Measurements from ENCODE around the gene HDLBP.

The HDLBP gene

DNA sequence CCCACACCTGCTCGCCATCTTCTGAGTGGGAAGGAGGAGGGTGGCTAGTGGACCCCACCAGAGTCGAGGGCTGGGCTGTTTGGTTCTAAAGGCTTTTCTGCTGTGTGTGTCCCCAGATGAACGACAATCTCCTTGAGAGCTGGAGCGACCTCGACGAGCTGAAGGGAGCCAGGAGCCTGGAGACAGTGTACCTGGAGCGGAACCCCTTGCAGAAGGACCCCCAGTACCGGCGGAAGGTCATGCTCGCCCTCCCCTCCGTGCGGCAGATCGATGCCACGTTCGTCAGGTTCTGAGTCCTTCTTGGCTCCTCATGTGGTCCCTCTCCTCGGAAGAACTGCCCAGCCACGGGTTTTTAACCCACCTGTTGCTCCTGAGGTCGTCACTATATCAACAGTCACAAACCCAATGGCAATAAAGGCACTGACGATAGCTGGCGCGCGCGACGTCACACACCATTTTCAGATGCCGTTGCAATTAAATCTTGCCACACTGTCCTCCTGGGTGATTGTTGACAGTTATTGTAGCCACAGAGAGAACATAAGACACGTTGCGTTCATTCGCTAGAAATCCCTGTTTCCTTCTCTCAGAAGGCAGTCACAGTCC, 132.8 kb downstream of the HDLBP start:
- Histone ChIP-seq H3K4me2 (ENCODE audit: low read length) (no peak overlapping the region), H3K4me3 (ENCODE audit: low read length) (no peak overlapping the region), H3K27me3 (ENCODE audit: control insufficient read depth, insufficient read depth, low read length) (no peaks in the 10 kb centered on the region), H3K9ac (ENCODE audit: low read depth, low read length) (no peak overlapping the region), H3K4me1 (ENCODE audit: control insufficient read depth, insufficient read depth, low read length) (no peaks in the 10 kb centered on the region), H3K9me3 (replicated peaks; ENCODE audit: low read length) (no peaks in the 10 kb centered on the region), H3K36me3 (ENCODE audit: insufficient read depth, low read length) (peaks cover 20% of the 10 kb centered on the region)

DNA sequence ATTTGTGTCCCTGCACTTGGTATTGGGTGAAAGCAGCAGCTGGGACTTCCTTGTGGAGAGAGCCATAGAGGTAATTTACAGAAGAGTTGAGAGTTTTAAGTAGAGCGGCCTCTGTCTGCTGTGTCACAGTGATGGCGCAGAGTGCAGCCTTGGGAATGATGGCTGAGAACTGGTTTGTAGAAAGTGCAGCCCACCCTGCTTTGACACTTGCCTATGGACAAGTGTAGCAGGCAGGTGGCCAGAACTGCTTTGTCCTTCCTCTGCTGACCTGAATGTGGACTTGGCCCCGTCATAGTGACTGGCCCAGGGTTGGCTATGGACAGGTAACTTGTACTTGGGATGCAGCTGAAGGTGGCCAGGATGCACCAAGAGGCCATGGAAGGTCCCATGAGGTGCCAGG, 133.3 kb downstream of the HDLBP start:
- Histone ChIP-seq H3K9me3 (replicated peaks; ENCODE audit: low read length) (no peaks in the 10 kb centered on the region), H3K27me3 (ENCODE audit: control insufficient read depth, insufficient read depth, low read length) (no peaks in the 10 kb centered on the region), H3K4me2 (ENCODE audit: low read length) (no peak overlapping the region), H3K4me3 (ENCODE audit: low read length) (no peak overlapping the region), H3K9ac (ENCODE audit: low read depth, low read length) (no peak overlapping the region), H3K36me3 (ENCODE audit: insufficient read depth, low read length) (peaks cover 20% of the 10 kb centered on the region), H3K4me1 (ENCODE audit: control insufficient read depth, insufficient read depth, low read length) (no peaks in the 10 kb centered on the region)

DNA sequence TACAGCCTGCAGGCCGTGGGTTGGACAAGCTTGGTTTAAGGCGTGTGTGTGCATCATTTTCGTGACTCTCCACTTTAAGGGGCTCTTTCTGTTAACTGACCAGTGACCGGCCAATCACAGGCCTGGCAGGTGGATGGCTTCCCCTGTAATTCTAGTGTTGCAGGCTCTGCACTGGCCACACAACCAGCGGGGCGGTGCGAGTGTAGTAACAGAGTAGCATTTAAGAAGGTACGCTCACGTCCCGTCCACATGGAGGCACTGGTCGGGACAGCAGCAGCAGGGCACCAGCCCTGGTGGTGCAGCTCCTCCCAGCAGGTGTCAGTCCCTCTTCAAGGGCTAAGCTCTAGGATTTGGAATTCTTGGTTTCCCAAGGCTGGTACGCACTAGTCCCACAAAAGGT, 135.0 kb downstream of the HDLBP start:
- Histone ChIP-seq H3K27me3 (ENCODE audit: control insufficient read depth, insufficient read depth, low read length) (no peaks in the 10 kb centered on the region), H3K9me3 (replicated peaks; ENCODE audit: low read length) (no peaks in the 10 kb centered on the region), H3K4me2 (ENCODE audit: low read length) (no peak overlapping the region), H3K9ac (ENCODE audit: low read depth, low read length) (no peak overlapping the region), H3K4me3 (ENCODE audit: low read length) (no peak overlapping the region), H3K4me1 (ENCODE audit: control insufficient read depth, insufficient read depth, low read length) (no peaks in the 10 kb centered on the region), H3K36me3 (ENCODE audit: insufficient read depth, low read length) (peaks cover 21% of the 10 kb centered on the region)

DNA sequence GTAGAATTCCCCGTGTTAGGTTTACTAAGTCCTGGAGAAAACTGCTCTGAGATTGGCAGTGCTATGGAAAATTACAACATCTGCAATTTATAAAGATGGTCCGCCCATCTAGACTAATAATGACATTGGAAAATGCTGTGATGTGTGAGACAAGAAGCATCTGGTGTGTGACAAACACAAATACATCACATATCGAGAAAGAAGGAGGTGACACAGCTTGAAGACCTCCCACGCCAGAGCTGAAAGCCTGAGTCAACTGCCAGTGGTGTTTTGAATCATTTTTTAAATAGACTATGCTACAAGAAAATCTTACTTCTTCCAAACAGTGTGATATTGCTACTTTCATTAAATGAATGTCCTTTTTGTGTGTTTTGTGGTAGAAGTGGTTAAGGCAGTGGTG, 135.6 kb downstream of the HDLBP start:
- H3K36me3 ChIP-seq (ENCODE audit: insufficient read depth, low read length), result peaks cover 27% of the 10 kb centered on the region

DNA sequence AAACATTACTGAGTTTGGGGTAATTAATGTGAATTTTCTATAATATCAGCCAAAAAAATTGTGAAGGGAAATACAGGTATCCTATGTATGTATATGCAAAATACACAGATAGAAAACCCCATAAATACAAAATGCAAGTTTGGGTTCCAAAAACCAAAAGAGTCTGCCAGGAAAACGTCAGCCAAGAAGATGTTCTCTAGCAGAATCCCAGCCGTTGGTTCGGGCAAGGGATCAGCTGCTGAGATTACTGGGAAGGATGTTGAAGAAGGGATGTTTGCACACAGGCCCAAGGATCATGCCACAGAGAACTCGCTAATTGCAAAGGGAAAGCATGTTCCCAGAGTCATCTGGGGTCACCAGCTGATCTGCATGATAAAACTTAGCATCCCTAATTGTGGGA, 136.5 kb downstream of the HDLBP start:
- Histone ChIP-seq H3K4me2 (ENCODE audit: low read length) (no peak overlapping the region), H3K4me1 (ENCODE audit: control insufficient read depth, insufficient read depth, low read length) (no peaks in the 10 kb centered on the region), H3K27me3 (ENCODE audit: control insufficient read depth, insufficient read depth, low read length) (no peaks in the 10 kb centered on the region), H3K9ac (ENCODE audit: low read depth, low read length) (no peak overlapping the region), H3K9me3 (replicated peaks; ENCODE audit: low read length) (no peaks in the 10 kb centered on the region), H3K4me3 (ENCODE audit: low read length) (no peak overlapping the region), H3K36me3 (ENCODE audit: insufficient read depth, low read length) (peaks cover 28% of the 10 kb centered on the region)

More for the DNA sequence above, 135.6 kb downstream of the HDLBP start:
- Histone ChIP-seq H3K4me1 (ENCODE audit: control insufficient read depth, insufficient read depth, low read length) (no peaks in the 10 kb centered on the region), H3K4me3 (ENCODE audit: low read length) (no peak overlapping the region), H3K4me2 (ENCODE audit: low read length) (no peak overlapping the region), H3K9ac (ENCODE audit: low read depth, low read length) (no peak overlapping the region), H3K27me3 (ENCODE audit: control insufficient read depth, insufficient read depth, low read length) (no peaks in the 10 kb centered on the region), H3K9me3 (replicated peaks; ENCODE audit: low read length) (no peaks in the 10 kb centered on the region)

DNA sequence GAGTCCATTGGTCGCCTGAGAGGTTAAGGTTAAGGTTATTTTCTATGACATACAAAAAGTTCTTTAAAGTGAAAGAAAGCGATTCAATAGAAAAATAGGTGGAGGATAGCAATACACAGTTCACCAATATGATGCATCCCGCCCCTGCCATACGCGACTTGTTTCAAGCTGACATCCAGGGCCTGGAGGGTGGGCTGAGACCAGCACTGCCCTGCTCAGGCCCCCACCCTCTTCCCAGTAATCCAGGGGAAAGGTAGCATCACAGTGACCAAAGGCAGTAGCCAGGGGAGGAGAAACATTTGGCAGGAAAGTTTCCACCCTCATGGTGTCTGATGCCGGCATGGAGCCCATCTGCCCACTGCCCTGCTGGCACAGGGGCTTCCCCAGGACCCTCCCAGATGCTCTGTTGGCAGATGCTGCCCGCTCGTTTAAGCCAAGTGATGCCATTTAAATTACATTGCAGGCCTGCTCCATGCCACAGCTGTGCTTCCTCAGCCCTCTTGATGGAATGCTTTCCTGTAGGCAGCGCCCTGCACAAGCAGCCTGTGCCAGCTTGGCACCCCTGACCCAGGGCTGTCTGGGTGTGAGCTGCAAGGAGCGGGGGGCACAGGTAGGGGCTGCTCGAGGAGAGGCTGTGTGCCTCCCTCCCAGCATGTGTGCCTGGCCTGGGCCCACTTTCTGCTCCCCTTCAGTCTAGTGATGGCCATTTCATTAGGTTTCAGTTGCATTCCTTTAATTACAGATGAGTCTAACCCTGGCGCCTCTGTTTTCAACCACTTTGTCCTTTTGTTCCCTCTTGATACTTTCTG, 137.7 kb downstream of the HDLBP start:
- Histone ChIP-seq H3K4me1 (ENCODE audit: control insufficient read depth, insufficient read depth, low read length) (no peaks in the 10 kb centered on the region), H3K27me3 (ENCODE audit: control insufficient read depth, insufficient read depth, low read length) (no peaks in the 10 kb centered on the region), H3K4me3 (ENCODE audit: low read length) (no peak overlapping the region), H3K9ac (ENCODE audit: low read depth, low read length) (no peak overlapping the region), H3K4me2 (ENCODE audit: low read length) (no peak overlapping the region), H3K36me3 (ENCODE audit: insufficient read depth, low read length) (peaks cover 28% of the 10 kb centered on the region), H3K9me3 (replicated peaks; ENCODE audit: low read length) (no peaks in the 10 kb centered on the region)

Data from skeletal muscle satellite cell (primary cell).